GM12878 (cell line): ENCODE results near the gene KBTBD3. TPM values are rescaled to one million over a fixed set of nuclear protein-coding genes. Genes with fewer than 3 reads are reported as not detected.

Experiments
- ATAC-seq: fragments of 200-7000 bp; cut with Tn5 transposase; 3 replicates; pipeline ENCODE4 v1.9.1; 2020; ENCODE audit warnings: mild to moderate bottlenecking, moderate library complexity
- BruUV-seq: library from RNA; stranded (reverse); fragments of 400-500 nt; replicated peaks from 2 replicates; lab custom pipeline; 2021; lab: Mats Ljungman, UMichigan
- CTCF ChIA-PET: fragments of 300-600 bp; sonication (Branson Sonifier 250); formaldehyde crosslinking; extraction: SDS; loops from one replicate; lab custom pipeline; 2021; ENCODE audit warnings: inconsistent platforms; lab: Yijun Ruan, JAX
- POLR2A ChIA-PET: fragments of 350-600 bp; formaldehyde crosslinking; extraction: SDS; loops from one replicate; lab custom pipeline; 2021; ENCODE audit warnings: inconsistent platforms; lab: Charles Lee
- RAD21 ChIA-PET: fragments of 300-600 bp; sonication (Branson Sonifier 250); formaldehyde crosslinking; loops from one replicate; lab custom pipeline; 2023; ENCODE audit warnings: antibody characterized with exemption; ENCODE audit not compliant: unreplicated experiment; lab: Charles Lee
- SMC1A ChIA-PET: fragments of 300-600 bp; sonication (Branson Sonifier 250); formaldehyde crosslinking; loops from one replicate; lab custom pipeline; 2023; ENCODE audit not compliant: unreplicated experiment, uncharacterized antibody; lab: Charles Lee
- DNase-seq: peaks from one replicate; pipeline ENCODE4 v3.0.0-alpha.2; 2011; ENCODE audit warnings: low read depth, low spot score
- FAIRE-seq: peaks from 3 replicates; lab custom pipeline; 2011; peaks lifted over from hg19 to GRCh38; lab: Jason Lieb, UNC
- H2AFZ ChIP-seq: 2 replicates; pipeline ENCODE4 v1.6.0; 2011; ENCODE audit warnings: low read depth, low read length, control low read depth; ENCODE audit not compliant: control insufficient read depth
- H3K27ac ChIP-seq: 2 replicates; pipeline ENCODE4 v1.5.1; 2011; ENCODE audit warnings: control low read depth; ENCODE audit not compliant: control insufficient read depth, insufficient read depth
- H3K27me3 ChIP-seq, 2 experiments: replicated peaks in 1 of 2; 2 replicates each; pipeline versions ENCODE4 v1.6.0 to v1.6.1; 2011; ENCODE audit warnings: low read length in 1 of 2; ENCODE audit not compliant: control insufficient read depth in 2 of 2, insufficient read depth in 2 of 2
- H3K36me3 ChIP-seq, 2 experiments: 2 replicates each; pipeline ENCODE4 v1.5.1; 2011; ENCODE audit warnings: low read length in 1 of 2; ENCODE audit not compliant: control insufficient read depth in 2 of 2, insufficient read depth in 2 of 2
- H3K4me1 ChIP-seq: 2 replicates; pipeline ENCODE4 v1.6.1; 2011; ENCODE audit warnings: mild to moderate bottlenecking, low read length, moderate library complexity, mixed read lengths; ENCODE audit not compliant: control insufficient read depth, insufficient read depth
- H3K4me2 ChIP-seq: 2 replicates; pipeline ENCODE4 v1.6.0; 2011; ENCODE audit warnings: control low read depth; ENCODE audit not compliant: control insufficient read depth, insufficient read depth
- H3K4me3 ChIP-seq: fragments of 200-600 bp; sonication (generic); 2 replicates; pipeline ENCODE4 v1.5.1; 2016
- H3K79me2 ChIP-seq: 2 replicates; pipeline ENCODE4 v1.6.0; 2011; ENCODE audit warnings: low read length; ENCODE audit not compliant: control insufficient read depth, insufficient read depth
- H3K9ac ChIP-seq: 2 replicates; pipeline ENCODE4 v1.8.0; 2011; ENCODE audit warnings: low read length, control low read depth, mixed read lengths; ENCODE audit not compliant: control insufficient read depth, insufficient read depth
- H3K9me3 ChIP-seq: replicated peaks from 3 replicates; pipeline ENCODE4 v1.5.1; 2011; ENCODE audit warnings: mild to moderate bottlenecking, low read length; ENCODE audit not compliant: control insufficient read depth, insufficient read depth
- H4K20me1 ChIP-seq: 2 replicates; pipeline ENCODE4 v1.6.0; 2011; ENCODE audit not compliant: control insufficient read depth, insufficient read depth
- KDM1A ChIP-seq: fragments of 200-600 bp; sonication (generic); IDR thresholded peaks from 2 replicates; pipeline ENCODE4 v1.6.1; 2016; ENCODE audit warnings: borderline replicate concordance
- NFIC ChIP-seq: IDR thresholded peaks from 2 replicates; pipeline ENCODE4 v1.6.1; 2012; ENCODE audit warnings: low read depth, mild to moderate bottlenecking, inconsistent platforms, low read length, moderate library complexity
- NRF1 ChIP-seq: conservative IDR thresholded peaks from 2 replicates; pipeline ENCODE4 v1.6.1; 2011; ENCODE audit warnings: mild to moderate bottlenecking, low read depth, low read length, improper control_type of control experiment
- ZBED1 ChIP-seq: IDR thresholded peaks from 2 replicates; pipeline ENCODE4 v1.6.1; 2016; ENCODE audit warnings: borderline replicate concordance
- WGBS: methylation state at CpG from one replicate; pipeline ENCODE4 v1.1.6; 2016; ENCODE audit warnings: low lambda C conversion rate; ENCODE audit not compliant: insufficient replicate concordance, insufficient coverage; ENCODE audit errors: missing lambda C conversion rate; 5-methylcytosine and 5-hydroxymethylcytosine counted together
- in situ Hi-C: fragments of 300-500 bp; cut with MboI; formaldehyde crosslinking; loops from 9 replicates; pipeline ENCODE4 v1.14.3; 2018; ENCODE audit warnings: mixed read lengths
- intact Hi-C: fragments of 100-400 bp; cut with micrococcal nuclease; formaldehyde crosslinking; loops from one replicate; pipeline ENCODE4 v1.14.2; 2022; ENCODE audit not compliant: unreplicated experiment
- polyA plus RNA-seq, 11 experiments: library from polyadenylated mRNA; depleted of rRNA in 4 of 11; unstranded in 6 of 11; stranded (reverse) in 5 of 11; fragments of >200 nt; fragmentation: Nextera tagmentation in 4 of 11; fragmentation: Illumina TruSeq in 1 of 11; extraction: Ambion mirVana in 4 of 11; extraction: Trizol in 1 of 11; gene quantifications; 1 replicate in 1 of 11; 2 replicates in 10 of 11; pipeline versions ENCODE4 v1.2.1 to v1.2.3, GENCODE V29; 2011 to 2016; ENCODE audit warnings: inconsistent platforms in 2 of 11, missing spikeins in 2 of 11, low read depth in 1 of 11
- total RNA-seq, 4 experiments: library from RNA; depleted of rRNA in 3 of 4; stranded (reverse); fragments of >200 nt in 3 of 4; fragmentation: Illumina TruSeq in 1 of 4; extraction: Trizol in 1 of 4; gene quantifications; 2 replicates each; pipeline versions ENCODE4 v1.2.1 to v1.2.3, GENCODE V29; 2013 to 2021
- TF ChIP-seq, protein P1 (sequence below): fragments of 450-650 bp; IDR thresholded peaks from 2 replicates; pipeline ENCODE4 v1.6.1; 2016; ENCODE audit warnings: mild to moderate bottlenecking, moderate library complexity, borderline replicate concordance
- TF ChIP-seq, protein P2 (sequence below): fragments of 150-350 bp; IDR thresholded peaks from 2 replicates; pipeline ENCODE4 v1.6.1; 2016; ENCODE audit warnings: low read depth, low read length

Gene KBTBD3
- total and polyA plus RNA-seq, 10 of the 15 experiments (the other 5 are each of a cell fraction or from before 2014, with no cell fraction given), result 1.9 to 18.1 (median 8.4) TPM

DNA sequence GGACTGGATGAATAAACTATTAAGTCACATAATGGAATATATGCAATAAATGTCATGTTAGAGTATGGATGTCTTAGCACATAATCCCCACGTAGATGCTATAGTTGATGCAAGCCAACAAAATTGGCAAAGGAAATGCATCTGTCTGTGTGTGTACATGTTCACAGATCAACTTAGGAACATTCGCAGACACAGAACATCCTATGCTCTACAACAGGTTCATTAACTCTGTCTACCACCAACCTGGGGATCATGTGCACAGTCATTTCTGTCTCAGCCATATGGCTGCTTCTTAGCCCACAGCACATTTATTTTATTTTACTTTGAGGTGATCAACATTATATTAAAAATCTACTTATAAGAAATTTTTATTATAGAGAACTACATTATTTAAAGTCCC is 60.1 kb downstream of the KBTBD3 start:
- Histone ChIP-seq H3K36me3 (no peaks in the 10 kb centered on the region), H3K27ac (no peak overlapping the region), H2AFZ (no peak overlapping the region), H4K20me1 (no peaks in the 10 kb centered on the region), H3K79me2 (peaks cover 66% of the 10 kb centered on the region), H3K4me2 (peak overlapping the region; percentile 26), H3K27me3 (no peaks in the 10 kb centered on the region), H3K9me3 (no peaks in the 10 kb centered on the region), H3K4me3 (no peak overlapping the region), H3K9ac (no peak overlapping the region), H3K4me1 (peaks cover 8% of the 10 kb centered on the region; the same call in 1 of the 2 replicates)
- 100% methylated on average over 2 of the region's 2 CpGs for WGBS
- BruUV-seq, result no TSS peak
- TF ChIP-seq ZBED1 (no peak), NFIC (no peak), KDM1A (no peak), NRF1 (no peak)
- TF ChIP-seq, protein P1, sequence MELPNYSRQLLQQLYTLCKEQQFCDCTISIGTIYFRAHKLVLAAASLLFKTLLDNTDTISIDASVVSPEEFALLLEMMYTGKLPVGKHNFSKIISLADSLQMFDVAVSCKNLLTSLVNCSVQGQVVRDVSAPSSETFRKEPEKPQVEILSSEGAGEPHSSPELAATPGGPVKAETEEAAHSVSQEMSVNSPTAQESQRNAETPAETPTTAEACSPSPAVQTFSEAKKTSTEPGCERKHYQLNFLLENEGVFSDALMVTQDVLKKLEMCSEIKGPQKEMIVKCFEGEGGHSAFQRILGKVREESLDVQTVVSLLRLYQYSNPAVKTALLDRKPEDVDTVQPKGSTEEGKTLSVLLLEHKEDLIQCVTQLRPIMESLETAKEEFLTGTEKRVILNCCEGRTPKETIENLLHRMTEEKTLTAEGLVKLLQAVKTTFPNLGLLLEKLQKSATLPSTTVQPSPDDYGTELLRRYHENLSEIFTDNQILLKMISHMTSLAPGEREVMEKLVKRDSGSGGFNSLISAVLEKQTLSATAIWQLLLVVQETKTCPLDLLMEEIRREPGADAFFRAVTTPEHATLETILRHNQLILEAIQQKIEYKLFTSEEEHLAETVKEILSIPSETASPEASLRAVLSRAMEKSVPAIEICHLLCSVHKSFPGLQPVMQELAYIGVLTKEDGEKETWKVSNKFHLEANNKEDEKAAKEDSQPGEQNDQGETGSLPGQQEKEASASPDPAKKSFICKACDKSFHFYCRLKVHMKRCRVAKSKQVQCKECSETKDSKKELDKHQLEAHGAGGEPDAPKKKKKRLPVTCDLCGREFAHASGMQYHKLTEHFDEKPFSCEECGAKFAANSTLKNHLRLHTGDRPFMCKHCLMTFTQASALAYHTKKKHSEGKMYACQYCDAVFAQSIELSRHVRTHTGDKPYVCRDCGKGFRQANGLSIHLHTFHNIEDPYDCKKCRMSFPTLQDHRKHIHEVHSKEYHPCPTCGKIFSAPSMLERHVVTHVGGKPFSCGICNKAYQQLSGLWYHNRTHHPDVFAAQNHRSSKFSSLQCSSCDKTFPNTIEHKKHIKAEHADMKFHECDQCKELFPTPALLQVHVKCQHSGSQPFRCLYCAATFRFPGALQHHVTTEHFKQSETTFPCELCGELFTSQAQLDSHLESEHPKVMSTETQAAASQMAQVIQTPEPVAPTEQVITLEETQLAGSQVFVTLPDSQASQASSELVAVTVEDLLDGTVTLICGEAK, result no peak
- TF ChIP-seq, protein P2, sequence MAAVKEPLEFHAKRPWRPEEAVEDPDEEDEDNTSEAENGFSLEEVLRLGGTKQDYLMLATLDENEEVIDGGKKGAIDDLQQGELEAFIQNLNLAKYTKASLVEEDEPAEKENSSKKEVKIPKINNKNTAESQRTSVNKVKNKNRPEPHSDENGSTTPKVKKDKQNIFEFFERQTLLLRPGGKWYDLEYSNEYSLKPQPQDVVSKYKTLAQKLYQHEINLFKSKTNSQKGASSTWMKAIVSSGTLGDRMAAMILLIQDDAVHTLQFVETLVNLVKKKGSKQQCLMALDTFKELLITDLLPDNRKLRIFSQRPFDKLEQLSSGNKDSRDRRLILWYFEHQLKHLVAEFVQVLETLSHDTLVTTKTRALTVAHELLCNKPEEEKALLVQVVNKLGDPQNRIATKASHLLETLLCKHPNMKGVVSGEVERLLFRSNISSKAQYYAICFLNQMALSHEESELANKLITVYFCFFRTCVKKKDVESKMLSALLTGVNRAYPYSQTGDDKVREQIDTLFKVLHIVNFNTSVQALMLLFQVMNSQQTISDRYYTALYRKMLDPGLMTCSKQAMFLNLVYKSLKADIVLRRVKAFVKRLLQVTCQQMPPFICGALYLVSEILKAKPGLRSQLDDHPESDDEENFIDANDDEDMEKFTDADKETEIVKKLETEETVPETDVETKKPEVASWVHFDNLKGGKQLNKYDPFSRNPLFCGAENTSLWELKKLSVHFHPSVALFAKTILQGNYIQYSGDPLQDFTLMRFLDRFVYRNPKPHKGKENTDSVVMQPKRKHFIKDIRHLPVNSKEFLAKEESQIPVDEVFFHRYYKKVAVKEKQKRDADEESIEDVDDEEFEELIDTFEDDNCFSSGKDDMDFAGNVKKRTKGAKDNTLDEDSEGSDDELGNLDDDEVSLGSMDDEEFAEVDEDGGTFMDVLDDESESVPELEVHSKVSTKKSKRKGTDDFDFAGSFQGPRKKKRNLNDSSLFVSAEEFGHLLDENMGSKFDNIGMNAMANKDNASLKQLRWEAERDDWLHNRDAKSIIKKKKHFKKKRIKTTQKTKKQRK, result no peak
- FAIRE-seq (no peak), DNase-seq (no peak), ATAC-seq (peak; percentile 16; the same call in 1 of the 3 replicates)
- RAD21 ChIA-PET, result no interaction called here
- in situ Hi-C loops (no loop called here), intact Hi-C loops (no loop called here)
- SMC1A ChIA-PET, result no interaction called here
- POLR2A ChIA-PET, result interaction anchor here (1.8 kb wide), 1 partner anchor 8 kb away, joined by 5 read pairs; no protein-coding TSS in a partner anchor
- CTCF ChIA-PET, result interaction anchor here (0.9 to 2.0 kb wide), 2 partner anchors 9 to 62 kb away, joined by 3 to 4 read pairs; no protein-coding TSS in a partner anchor
